ENCODE results near the gene VPS33B.

GRCh38 chr15:91021516-91022074 is 799 bp downstream of the VPS33B start:
- TF ChIP-seq CTCF (IDR thresholded peaks at IDR 0.05; ENCODE audit: insufficient read depth, low read length) (no peak), GABPA (IDR thresholded peaks at IDR 0.05; ENCODE audit: low read depth) (no peak), REST (IDR thresholded peaks at IDR 0.05; ENCODE audit: insufficient replicate concordance, low read depth) (no peak), POLR2AphosphoS5 (IDR thresholded peaks at IDR 0.05; ENCODE audit: low read depth) (no peak), SPI1 (IDR thresholded peaks at IDR 0.05; ENCODE audit: borderline replicate concordance, low read depth) (no peak)
